Stimulated activated CD4-positive, alpha-beta T cell treated with anti-CD3 and anti-CD28 coated beads, Interleukin-2, amount 100 ng/mL, for 24 hours (primary cell): ENCODE results near the gene SLC46A1.
A peak's percentile ranks its signal among the peaks of the same experiment; 100 is the strongest.
"Not testable (repeated sequence)": the region's sequence is repeated elsewhere in the genome, so short reads cannot be mapped to it uniquely, and the experiment has no call there.

Source experiments
- DNase-seq, 2 donors: peaks; one replicate each; pipeline ENCODE4 v3.0.0-alpha.2; 2020

Gene SLC46A1

GRCh38 chr17:28405632-28406472 lies at the start of gene SLC46A1:
Gene SLC46A1, minus strand, starts transcription at chr17:28406212. Its CDS starts 98 bp downstream, at chr17:28406114.
- peak; percentile 73 to 78 for DNase-seq

GRCh38 chr17:28449859-28450258 lies 43.8 kb upstream of the SLC46A1 start:
- no peak for DNase-seq

GRCh38 chr17:28447396-28447760 lies 41.4 kb upstream of the SLC46A1 start:
- DNase-seq, result no peak

DNA sequence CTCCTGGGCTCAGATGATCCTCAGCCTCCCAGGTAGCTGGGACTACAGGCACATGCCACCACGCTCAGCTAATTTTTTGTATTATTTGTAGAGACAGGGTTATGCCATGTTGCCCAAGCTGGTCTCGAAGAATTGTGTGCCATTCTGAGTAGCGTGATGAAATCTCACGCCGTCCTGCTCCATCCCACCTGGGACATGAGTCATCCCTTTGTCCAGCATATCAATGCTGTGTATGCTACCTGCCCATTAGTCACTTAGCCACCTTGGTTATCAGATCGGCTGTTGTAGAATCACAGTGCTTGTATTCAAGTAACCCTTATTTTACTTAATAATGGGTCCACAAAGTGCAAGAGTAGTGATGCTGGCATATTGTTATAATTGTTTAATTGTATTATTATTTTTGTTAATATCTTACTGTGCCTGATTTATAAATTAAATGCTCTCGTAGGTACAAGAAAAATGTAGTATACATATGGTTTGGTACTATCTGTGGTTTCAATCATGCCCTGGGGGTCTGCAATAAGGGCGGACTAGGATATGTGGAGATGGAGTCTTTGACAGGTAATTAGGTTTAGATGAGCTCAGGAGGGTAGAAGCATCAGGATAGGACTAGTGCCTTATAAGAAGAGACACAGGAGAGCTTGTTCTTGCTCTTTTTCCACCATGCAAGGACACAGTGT lies 40.8 kb upstream of the SLC46A1 start:
- no peak for DNase-seq

GRCh38 chr17:28443901-28444638 lies 38.1 kb upstream of the SLC46A1 start:
- DNase-seq, result no peak

GRCh38 chr17:28434326-28434725 lies 28.3 kb upstream of the SLC46A1 start:
- not testable (repeated sequence) for DNase-seq

GRCh38 chr17:28433721-28434120 lies 27.7 kb upstream of the SLC46A1 start:
- no peak for DNase-seq

DNA sequence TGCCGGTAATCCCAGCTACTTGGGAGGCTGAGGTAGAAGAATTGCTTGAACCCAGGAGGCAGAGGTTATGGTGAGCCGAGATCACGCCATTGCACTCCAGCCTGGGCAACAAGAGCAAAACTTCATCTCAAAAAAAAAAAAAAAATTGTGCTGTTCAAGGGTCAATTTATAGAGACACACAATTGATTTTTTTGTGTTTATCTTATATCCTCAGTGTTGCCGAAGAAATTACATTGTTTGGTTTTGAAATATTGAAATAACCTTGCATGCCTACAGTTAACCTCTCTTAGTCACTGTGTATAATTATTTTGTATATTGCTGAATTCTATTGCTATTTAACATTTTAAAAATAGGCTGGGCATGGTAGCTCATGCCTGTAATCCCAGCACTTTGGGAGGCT lies 22.0 kb upstream of the SLC46A1 start:
- not testable (repeated sequence) for DNase-seq

DNA sequence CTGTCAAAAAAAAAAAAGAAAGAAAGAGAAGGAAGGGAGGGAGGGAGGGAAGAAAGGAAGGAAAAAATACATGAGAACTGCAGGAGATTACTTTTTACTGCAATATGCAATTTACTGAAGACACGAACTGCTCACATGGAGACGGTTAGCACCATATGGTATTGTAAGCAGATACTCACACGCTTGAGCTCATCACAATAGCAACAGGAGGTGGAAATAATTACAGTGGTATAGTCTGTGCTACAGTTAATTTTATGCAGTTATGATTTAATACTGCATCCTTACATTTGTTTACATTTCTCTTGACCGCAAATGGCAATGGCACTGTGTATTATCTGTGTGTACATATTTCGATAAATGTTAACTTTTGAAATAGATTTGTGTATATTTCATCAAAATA lies 21.4 kb upstream of the SLC46A1 start:
- DNase-seq, result no peak

DNA sequence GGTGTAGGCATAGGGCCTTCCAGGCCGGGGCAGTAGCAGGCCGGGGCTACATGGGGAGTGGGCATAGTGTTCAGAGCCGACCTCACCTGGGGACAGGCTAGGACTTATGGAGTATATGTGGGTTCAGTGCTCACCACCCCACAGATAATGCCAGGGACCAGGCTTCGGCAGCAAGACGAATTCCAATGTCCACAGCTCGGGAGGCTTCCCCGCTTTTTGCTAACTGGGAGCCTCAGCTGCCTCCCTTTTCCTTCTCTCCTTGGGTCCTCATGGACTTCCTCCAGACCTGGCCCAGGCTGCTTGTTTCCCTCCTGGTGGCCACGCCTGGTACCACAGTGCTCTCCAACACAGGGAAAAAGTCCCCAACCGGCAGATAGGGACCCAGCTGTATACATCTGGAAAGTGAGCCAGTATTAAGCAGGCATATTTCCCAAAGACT lies 20.1 kb upstream of the SLC46A1 start:
- peak in 1 of 2 donors; percentile 20 for DNase-seq

DNA sequence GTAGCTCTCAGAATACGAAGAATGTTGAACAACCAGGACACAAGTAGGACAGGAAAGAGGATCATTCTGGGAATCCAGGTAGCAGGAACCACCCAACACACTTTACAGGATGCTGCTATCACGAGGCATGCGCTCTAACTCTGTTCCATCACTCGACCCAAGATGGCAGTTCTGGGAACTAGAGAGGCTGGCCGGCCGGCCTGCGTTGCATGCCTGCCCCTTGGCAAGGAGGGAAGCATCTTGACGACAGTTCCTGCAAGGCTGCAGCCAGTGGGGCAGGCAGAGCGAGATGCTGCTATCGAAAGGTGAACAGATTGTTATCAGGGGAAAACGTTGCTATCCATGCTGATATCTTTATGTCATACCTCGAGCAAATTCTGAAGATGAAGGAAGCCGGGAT lies 19.2 kb upstream of the SLC46A1 start:
- DNase-seq, result no peak

- no peak for DNase-seq
Observed at GRCh38 chr17:28421787-28422305, 15.8 kb upstream of the SLC46A1 start.

GRCh38 chr17:28416703-28417311 lies 10.8 kb upstream of the SLC46A1 start:
- peak; percentile 54 to 56 for DNase-seq

- no peak for DNase-seq
Observed at GRCh38 chr17:28415886-28416285, 9.9 kb upstream of the SLC46A1 start.

DNA sequence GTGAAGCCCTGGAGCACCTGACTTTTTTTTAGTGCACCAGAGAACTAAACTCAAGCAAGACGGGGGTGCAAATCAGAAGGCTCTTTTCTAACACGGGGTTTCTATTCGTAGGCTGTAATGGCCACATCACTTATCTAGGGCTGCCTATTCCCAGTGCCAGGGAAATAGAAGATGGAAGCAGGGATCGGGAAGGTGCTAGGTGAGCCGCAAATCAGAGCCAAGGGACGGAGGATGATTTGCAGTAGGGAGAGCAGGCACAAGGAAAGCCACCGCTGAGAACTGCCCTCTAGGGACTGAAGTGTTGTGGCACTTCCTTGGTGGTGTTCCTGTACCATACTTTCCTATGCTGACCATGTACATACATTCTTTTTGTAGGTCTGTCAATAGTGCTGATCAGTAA lies 7.8 kb upstream of the SLC46A1 start:
- no peak for DNase-seq

GRCh38 chr17:28412099-28412498 lies 6.1 kb upstream of the SLC46A1 start:
- DNase-seq, result no peak

- no peak for DNase-seq
Observed at GRCh38 chr17:28407974-28408306, 1.9 kb upstream of the SLC46A1 start.

DNA sequence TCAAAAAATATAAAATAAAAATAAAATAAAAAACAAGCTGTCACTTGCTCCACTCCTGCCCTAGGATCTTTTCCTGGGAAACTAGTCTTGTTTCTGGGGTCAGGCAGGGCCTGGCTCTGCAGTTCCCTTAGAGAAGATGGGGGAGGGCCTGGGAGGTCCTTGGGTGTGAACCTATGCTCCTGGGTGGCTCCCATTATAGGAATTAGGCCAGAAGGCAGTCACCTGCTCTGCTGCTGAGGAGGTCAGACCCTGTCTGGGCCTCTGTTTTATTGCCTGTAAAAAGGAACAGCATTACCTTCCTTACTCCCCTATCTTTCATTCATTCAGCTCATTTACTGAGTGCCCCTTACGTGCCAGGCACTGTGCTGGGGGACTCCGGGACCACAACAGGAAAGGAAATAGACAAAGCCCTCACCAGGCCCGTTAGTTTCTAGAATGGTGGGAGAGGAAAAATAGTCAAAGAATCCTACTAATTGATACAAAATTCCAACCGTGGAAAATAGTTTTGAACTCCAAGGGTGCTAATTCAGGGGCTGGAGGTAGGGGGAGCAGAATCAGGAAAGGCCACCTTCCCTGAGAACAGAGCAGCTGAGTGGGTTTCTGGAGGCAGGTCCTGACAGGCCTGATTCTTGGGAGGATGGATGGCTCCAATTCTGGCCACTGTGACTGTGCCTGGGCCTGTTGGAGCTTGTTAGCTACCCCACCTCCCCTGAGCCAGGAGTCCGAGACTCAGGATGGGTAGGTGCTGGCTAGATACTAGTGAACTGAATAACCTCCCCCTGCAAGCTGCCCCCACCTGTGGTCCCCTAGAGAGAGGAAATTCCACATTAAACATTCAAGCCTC lies 1.3 kb upstream of the SLC46A1 start:
- DNase-seq, result no peak

GRCh38 chr17:28406473-28406814 lies 432 bp upstream of the SLC46A1 start:
- DNase-seq, result no peak

DNA sequence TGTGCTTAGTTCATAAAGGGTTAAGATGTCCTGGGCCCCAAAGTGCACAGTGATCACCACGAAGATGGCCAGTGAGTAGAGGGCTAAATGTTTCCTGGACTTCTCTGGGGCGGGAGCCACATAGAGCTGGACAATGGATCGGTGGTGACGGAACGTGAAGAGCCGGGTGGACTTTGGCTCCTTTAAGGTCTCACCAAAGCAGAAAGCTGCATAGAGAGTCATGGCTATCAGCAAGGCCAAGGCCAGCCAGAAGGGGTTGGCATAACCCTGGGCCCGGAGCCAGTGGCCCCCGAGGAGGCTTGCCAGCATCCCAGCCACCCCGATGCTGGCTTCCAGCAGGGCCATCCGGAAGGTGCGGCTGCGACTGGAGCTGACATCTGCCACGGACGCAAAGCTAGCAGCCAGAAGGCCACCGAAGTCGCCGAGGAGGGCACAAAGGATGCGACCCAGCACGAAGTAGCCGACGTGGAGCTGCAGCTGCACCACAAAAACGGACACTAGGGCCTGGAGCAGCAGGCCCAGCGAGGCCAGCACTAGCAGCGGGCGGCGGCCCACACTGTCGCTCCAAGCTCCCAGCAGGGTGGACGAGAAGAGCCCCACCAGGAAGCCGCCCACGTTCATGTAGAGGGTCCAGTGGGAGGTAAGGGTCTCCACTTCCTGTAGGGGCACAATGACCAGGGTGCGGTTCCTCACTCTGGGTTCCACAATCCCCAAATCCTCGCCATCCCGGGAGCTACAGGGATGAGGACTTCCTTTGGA lies 1.0 kb downstream of the SLC46A1 start:
- DNase-seq, result no peak

GRCh38 chr17:28404461-28404811 lies 1.6 kb downstream of the SLC46A1 start:
- DNase-seq, result no peak

- no peak for DNase-seq
Observed at GRCh38 chr17:28404007-28404406, 2.0 kb downstream of the SLC46A1 start.
